Astrocyte (in vitro differentiated cells and primary cell): ENCODE results near the gene RPS14.

Experiments
- EZH2 ChIP-seq: IDR thresholded peaks from 2 replicates; pipeline ENCODE4 v1.6.1; 2012; ENCODE audit warnings: mild to moderate bottlenecking, low read length, inconsistent platforms; ENCODE audit not compliant: insufficient read depth
- TF ChIP-seq, protein P1 (sequence below): IDR thresholded peaks from 2 replicates; pipeline ENCODE4 v1.5.1; 2011; ENCODE audit warnings: low read depth, mild to moderate bottlenecking, inconsistent platforms, low read length, moderate library complexity; ENCODE audit not compliant: insufficient read depth

GRCh38 chr5:150408231-150408943 is 41.2 kb downstream of the RPS14 start:
- TF ChIP-seq, protein P1, sequence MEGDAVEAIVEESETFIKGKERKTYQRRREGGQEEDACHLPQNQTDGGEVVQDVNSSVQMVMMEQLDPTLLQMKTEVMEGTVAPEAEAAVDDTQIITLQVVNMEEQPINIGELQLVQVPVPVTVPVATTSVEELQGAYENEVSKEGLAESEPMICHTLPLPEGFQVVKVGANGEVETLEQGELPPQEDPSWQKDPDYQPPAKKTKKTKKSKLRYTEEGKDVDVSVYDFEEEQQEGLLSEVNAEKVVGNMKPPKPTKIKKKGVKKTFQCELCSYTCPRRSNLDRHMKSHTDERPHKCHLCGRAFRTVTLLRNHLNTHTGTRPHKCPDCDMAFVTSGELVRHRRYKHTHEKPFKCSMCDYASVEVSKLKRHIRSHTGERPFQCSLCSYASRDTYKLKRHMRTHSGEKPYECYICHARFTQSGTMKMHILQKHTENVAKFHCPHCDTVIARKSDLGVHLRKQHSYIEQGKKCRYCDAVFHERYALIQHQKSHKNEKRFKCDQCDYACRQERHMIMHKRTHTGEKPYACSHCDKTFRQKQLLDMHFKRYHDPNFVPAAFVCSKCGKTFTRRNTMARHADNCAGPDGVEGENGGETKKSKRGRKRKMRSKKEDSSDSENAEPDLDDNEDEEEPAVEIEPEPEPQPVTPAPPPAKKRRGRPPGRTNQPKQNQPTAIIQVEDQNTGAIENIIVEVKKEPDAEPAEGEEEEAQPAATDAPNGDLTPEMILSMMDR = no peak
- TF ChIP-seq EZH2 = no peak
